ENCODE data around the gene IL9. TPM values are rescaled to one million over a fixed set of nuclear protein-coding genes. Genes with fewer than 3 reads are reported as not detected.

The IL9 gene
- total RNA-seq, 1 donor from 2014 or later = not detected

- H3K36me3 ChIP-seq (ENCODE audit: control insufficient read depth, insufficient read depth, low read length) = no peaks in the 10 kb centered on the region
- H3K27me3 ChIP-seq (ENCODE audit: control insufficient read depth, insufficient read depth, low read length) = peaks cover 3% of the 10 kb centered on the region
- TF ChIP-seq, protein P1, sequence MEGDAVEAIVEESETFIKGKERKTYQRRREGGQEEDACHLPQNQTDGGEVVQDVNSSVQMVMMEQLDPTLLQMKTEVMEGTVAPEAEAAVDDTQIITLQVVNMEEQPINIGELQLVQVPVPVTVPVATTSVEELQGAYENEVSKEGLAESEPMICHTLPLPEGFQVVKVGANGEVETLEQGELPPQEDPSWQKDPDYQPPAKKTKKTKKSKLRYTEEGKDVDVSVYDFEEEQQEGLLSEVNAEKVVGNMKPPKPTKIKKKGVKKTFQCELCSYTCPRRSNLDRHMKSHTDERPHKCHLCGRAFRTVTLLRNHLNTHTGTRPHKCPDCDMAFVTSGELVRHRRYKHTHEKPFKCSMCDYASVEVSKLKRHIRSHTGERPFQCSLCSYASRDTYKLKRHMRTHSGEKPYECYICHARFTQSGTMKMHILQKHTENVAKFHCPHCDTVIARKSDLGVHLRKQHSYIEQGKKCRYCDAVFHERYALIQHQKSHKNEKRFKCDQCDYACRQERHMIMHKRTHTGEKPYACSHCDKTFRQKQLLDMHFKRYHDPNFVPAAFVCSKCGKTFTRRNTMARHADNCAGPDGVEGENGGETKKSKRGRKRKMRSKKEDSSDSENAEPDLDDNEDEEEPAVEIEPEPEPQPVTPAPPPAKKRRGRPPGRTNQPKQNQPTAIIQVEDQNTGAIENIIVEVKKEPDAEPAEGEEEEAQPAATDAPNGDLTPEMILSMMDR (IDR thresholded peaks at IDR 0.05; ENCODE audit: insufficient read depth, low read length, poor library complexity, severe bottlenecking) = no peak
- no peak overlapping the region for H3K4me3 ChIP-seq (ENCODE audit: low read depth, low read length)
- DNase-seq (ENCODE audit: low read depth) = no peak
These were observed 45.0 kb downstream of the IL9 start for GRCh38 chr5:135850671-135851070.

DNA sequence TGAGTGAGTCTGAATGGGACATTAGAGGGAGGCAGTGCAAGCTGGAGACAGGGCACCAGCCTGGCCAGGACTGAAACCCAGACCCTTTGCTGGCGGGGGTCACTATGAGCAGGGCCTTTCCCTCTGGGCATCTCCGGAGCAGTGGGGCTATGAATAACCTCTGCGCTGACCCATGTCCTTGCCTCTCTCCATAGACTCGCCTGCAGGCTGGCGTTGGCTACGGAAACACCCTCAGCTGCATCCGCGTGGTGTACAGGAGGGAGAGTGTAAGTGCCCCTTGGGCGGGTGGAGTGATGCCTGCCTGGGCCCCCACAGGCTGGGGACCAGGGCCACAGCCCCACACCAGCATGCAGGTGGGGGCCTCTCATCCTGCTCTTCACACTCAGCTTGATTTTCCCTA, 45.4 kb downstream of the IL9 start:
- TF ChIP-seq, protein P1 (IDR thresholded peaks at IDR 0.05; ENCODE audit: insufficient read depth, low read length, poor library complexity, severe bottlenecking) = no peak
- Histone ChIP-seq H3K36me3 (ENCODE audit: control insufficient read depth, insufficient read depth, low read length) (no peaks in the 10 kb centered on the region), H3K4me3 (ENCODE audit: low read depth, low read length) (no peak overlapping the region), H3K27me3 (ENCODE audit: control insufficient read depth, insufficient read depth, low read length) (no peaks in the 10 kb centered on the region)
- no peak for DNase-seq (ENCODE audit: low read depth)

- DNase-seq (ENCODE audit: low read depth) = no peak
- H3K27me3 ChIP-seq (ENCODE audit: control insufficient read depth, insufficient read depth, low read length) = no peaks in the 10 kb centered on the region
- no peaks in the 10 kb centered on the region for H3K36me3 ChIP-seq (ENCODE audit: control insufficient read depth, insufficient read depth, low read length)
- TF ChIP-seq, protein P1 (IDR thresholded peaks at IDR 0.05; ENCODE audit: insufficient read depth, low read length, poor library complexity, severe bottlenecking) = no peak
- H3K4me3 ChIP-seq (ENCODE audit: low read depth, low read length) = no peak overlapping the region
These were observed 47.7 kb downstream of the IL9 start for GRCh38 chr5:135847976-135848375.

DNA sequence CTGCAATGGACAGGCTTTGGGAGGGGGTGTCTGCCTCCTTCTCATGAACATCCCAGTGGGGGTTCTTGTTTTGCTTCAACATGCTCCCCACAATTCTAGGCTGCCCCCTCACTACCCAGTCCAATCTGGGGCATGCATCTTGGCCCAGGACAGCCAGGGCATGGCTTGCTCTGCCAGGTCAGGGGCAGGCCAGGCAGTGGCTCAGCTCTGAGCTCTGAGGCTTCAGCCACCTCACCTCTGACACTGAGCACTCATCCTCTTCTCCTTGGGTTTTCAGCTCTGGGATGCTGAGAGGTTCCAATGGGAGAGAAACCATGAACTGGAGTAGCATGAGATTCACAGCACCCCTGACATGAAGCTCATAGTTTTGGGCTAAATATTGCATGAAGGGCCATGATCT, 49.3 kb downstream of the IL9 start:
- Histone ChIP-seq H3K4me3 (ENCODE audit: low read depth, low read length) (no peak overlapping the region), H3K27me3 (ENCODE audit: control insufficient read depth, insufficient read depth, low read length) (peaks cover 4% of the 10 kb centered on the region), H3K36me3 (ENCODE audit: control insufficient read depth, insufficient read depth, low read length) (no peaks in the 10 kb centered on the region)
- TF ChIP-seq, protein P1 (IDR thresholded peaks at IDR 0.05; ENCODE audit: insufficient read depth, low read length, poor library complexity, severe bottlenecking) = no peak
- DNase-seq (ENCODE audit: low read depth) = no peak

DNA sequence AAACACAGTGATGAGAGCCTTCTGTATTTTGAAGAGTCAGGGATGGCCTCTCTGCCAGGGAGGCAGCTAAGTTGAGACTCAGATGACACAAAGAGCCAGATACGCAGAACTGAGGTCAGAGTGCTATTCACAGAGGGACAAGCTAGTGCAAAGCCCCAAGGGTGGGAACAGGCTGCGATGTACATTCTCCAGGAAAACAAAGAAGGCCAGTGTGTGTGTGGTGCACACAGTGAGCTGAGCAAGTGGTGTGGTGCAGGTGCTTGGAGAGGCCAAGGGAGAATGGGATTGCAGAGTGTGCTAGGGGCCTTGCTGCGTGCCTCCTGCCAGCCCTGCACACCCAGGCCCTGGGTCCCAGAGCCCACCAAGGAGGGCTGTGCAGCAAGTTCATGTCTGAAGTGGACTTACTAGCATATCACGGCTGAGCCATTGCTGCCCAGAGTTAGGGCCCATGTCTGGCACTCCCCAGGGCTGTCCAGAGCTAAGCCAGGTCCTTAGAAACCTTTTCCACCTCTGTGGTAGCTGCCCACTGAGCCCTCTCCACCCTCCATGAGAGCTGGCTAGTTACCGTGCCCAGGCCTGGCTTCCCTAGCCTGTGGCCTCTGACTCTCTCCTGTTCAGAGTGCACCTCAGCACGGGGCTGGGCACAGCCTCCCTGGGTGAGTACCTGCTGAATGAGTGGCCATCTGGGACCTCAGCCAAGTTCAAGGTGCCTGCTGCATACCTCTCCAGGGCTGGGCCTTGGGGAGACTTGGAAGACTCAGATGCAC, 51.9 kb downstream of the IL9 start:
- DNase-seq (ENCODE audit: low read depth) = no peak
- Histone ChIP-seq H3K36me3 (ENCODE audit: control insufficient read depth, insufficient read depth, low read length) (no peaks in the 10 kb centered on the region), H3K4me3 (ENCODE audit: low read depth, low read length) (no peak overlapping the region), H3K27me3 (ENCODE audit: control insufficient read depth, insufficient read depth, low read length) (peaks cover 4% of the 10 kb centered on the region)
- TF ChIP-seq, protein P1 (IDR thresholded peaks at IDR 0.05; ENCODE audit: insufficient read depth, low read length, poor library complexity, severe bottlenecking) = no peak

DNA sequence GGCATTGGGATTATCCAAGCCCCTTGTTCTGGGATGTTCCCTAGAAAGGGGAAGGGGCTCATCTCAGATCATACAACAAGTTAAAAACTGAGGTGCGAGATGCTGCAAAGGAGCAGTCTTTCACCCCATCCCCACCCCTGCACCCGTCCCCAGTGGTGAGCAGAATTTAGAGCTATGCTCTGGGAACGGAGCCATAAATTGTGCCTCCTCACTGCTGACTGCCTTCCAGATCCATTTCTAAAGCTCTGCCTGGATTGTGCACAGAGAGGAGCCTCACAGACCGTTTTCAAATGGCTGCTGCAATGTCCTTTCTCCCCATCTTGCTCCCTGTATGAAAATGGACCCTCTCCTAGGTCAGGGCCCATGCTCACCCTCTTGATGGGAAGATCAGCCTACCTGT, 52.9 kb downstream of the IL9 start:
- TF ChIP-seq, protein P1 (IDR thresholded peaks at IDR 0.05; ENCODE audit: insufficient read depth, low read length, poor library complexity, severe bottlenecking) = no peak
- Histone ChIP-seq H3K4me3 (ENCODE audit: low read depth, low read length) (no peak overlapping the region), H3K27me3 (ENCODE audit: control insufficient read depth, insufficient read depth, low read length) (peaks cover 6% of the 10 kb centered on the region), H3K36me3 (ENCODE audit: control insufficient read depth, insufficient read depth, low read length) (no peaks in the 10 kb centered on the region)
- no peak for DNase-seq (ENCODE audit: low read depth)
